ENCODE measurements around the gene ATG4C. TPM values are rescaled to one million over a fixed set of nuclear protein-coding genes. Genes with fewer than 3 reads are reported as not detected.

Gene ATG4C
- total and polyA plus RNA-seq, 2 donors (not counting 3 experiments of a cell fraction or from before 2014, with no cell fraction given), result 2.8 to 11.8 TPM

DNA sequence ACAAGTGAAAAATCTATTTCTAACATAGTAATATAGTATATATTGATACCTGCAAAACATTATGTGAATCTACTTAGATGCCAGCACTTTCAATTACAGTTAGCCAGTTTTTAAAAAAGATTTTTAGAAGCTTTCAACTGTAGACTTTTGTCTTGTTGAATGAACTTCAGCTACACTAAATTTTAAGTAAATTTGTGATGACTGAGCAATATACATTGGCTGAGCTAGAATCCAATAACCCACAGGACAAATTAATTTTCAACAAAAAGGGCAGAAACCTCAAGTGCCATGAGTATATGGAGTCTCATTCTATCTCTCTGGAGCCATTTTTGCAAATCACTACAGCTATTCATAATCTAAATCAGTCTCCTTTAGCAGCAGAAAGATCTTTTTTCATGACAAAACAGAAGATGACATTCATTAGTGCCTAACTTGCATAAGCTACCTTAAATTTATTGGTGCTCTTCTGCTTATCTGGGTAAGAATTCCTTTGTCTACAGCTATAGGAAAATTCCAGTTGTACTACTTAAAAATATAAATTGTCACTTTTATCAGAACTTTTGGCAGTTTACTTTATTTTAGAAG, 100.3 kb downstream of the ATG4C start:
- FAIRE-seq (no peak), DNase-seq (ENCODE audit: low read depth, low spot score) (no peak)
- dilution Hi-C loops (cut with MboI; ENCODE audit: extremely low pct_ligation_motif_present, low sequenced_read_pairs) (no loop called here), intact Hi-C loops (cut with micrococcal nuclease) (no loop called here)
- H3K79me2 ChIP-seq (ENCODE audit: control insufficient read depth, insufficient read depth, low read length), result no peaks in the 10 kb centered on the region
- H3K9me1 ChIP-seq (replicated peaks; ENCODE audit: control insufficient read depth, extremely low read depth, insufficient read depth, low read length), result no peaks in the 10 kb centered on the region
- BruUV-seq (replicated peaks), result no TSS peak
- H3K9ac ChIP-seq (replicated peaks; ENCODE audit: extremely low read depth, insufficient read depth, low read length), result no peak overlapping the region
- no peak overlapping the region for H3K4me2 ChIP-seq (ENCODE audit: insufficient read depth, low read length)
- H2AFZ ChIP-seq (ENCODE audit: low read depth, low read length), result no peak overlapping the region
- no peaks in the 10 kb centered on the region for H3K9me3 ChIP-seq (replicated peaks; ENCODE audit: control insufficient read depth, insufficient read depth, low read length)
- H3K27me3 ChIP-seq (ENCODE audit: control insufficient read depth in 2 of 2, insufficient read depth in 2 of 2, low read length in 2 of 2), result peaks cover 4 to 15% of the 10 kb centered on the region in 2 experiments
- no peaks in the 10 kb centered on the region for H3K36me3 ChIP-seq (ENCODE audit: control insufficient read depth in 2 of 2, extremely low read depth in 1 of 2, insufficient read depth in 2 of 2, low read length in 2 of 2)
- no peak overlapping the region for H3K27ac ChIP-seq (ENCODE audit: insufficient read depth, low read depth, low read length)
- CTCF ChIA-PET, result interaction anchor here (1.4 to 1.6 kb wide), 2 partner anchors 22 to 43 kb away, joined by 4 to 5 read pairs; no protein-coding TSS in a partner anchor
- no peak overlapping the region for H3K4me3 ChIP-seq (replicated peaks in 1 of 3; ENCODE audit: insufficient read depth in 1 of 3, low read depth in 1 of 3, low read length in 3 of 3)
- no peaks in the 10 kb centered on the region for H4K20me1 ChIP-seq (replicated peaks; ENCODE audit: control insufficient read depth, extremely low read depth, insufficient read depth, low read length)
- no peak for TF ChIP-seq GATA2 (IDR thresholded peaks at IDR 0.05; ENCODE audit: insufficient read depth, insufficient read length, low read depth, low read length)
- no peak for TF ChIP-seq POLR2A (IDR thresholded peaks at IDR 0.05; ENCODE audit: low read depth, low read length)
- no peak for TF ChIP-seq JUN (IDR thresholded peaks at IDR 0.05; ENCODE audit: borderline replicate concordance, insufficient read depth, insufficient read length, low read depth)
- TF ChIP-seq FOS (IDR thresholded peaks at IDR 0.05; ENCODE audit: borderline replicate concordance, insufficient read depth, low read length), result no peak
- H3K4me1 ChIP-seq (ENCODE audit: control insufficient read depth, extremely low read depth, insufficient read depth, low read length), result no peaks in the 10 kb centered on the region
- POLR2A ChIA-PET, result no interaction called here

DNA sequence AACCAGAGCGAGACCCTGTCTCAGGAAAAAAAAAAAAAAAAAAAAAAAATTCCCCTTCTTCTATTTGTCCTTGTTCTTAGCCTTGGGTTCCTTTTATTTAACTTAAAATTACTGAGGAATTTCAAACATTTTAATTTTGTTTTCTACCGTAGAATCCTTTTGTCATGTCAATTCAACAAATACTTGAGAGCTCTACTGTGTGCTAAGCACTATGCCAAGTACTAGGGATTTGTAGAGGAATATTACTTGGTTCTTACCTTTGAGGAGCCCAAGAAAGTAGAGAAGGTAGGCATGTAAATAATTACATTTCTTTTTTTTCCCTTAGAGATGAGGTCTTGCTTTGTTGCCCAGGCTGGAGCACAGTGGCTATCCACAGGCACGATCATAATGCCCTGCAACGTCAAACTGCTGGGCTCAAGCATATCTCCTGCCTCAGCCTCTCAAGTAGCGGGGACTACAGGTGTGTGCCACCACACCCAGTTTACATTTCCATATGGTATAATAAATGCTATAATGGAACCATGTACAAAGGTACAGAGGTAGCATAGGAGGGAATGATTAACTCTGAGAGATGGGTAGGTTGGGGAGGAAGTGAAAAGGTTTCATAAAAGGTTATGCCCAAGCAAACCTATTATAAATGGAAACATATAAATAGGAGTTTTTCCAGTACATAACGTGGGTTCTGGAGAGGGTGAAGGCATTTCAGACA, 104.0 kb downstream of the ATG4C start:
- no peak overlapping the region for H3K9ac ChIP-seq (replicated peaks; ENCODE audit: extremely low read depth, insufficient read depth, low read length)
- H3K27me3 ChIP-seq (ENCODE audit: control insufficient read depth in 2 of 2, insufficient read depth in 2 of 2, low read length in 2 of 2), result peaks cover 0 to 14% of the 10 kb centered on the region in 2 experiments
- BruUV-seq (replicated peaks), result no TSS peak
- H3K9me1 ChIP-seq (replicated peaks; ENCODE audit: control insufficient read depth, extremely low read depth, insufficient read depth, low read length), result no peaks in the 10 kb centered on the region
- H3K36me3 ChIP-seq (ENCODE audit: control insufficient read depth in 2 of 2, extremely low read depth in 1 of 2, insufficient read depth in 2 of 2, low read length in 2 of 2), result no peaks in the 10 kb centered on the region
- FAIRE-seq (no peak), DNase-seq (ENCODE audit: low read depth, low spot score) (no peak)
- intact Hi-C loops (cut with micrococcal nuclease) (no loop called here), dilution Hi-C loops (cut with MboI; ENCODE audit: extremely low pct_ligation_motif_present, low sequenced_read_pairs) (no loop called here)
- H3K9me3 ChIP-seq (replicated peaks; ENCODE audit: control insufficient read depth, insufficient read depth, low read length), result no peaks in the 10 kb centered on the region
- TF ChIP-seq, protein P1, sequence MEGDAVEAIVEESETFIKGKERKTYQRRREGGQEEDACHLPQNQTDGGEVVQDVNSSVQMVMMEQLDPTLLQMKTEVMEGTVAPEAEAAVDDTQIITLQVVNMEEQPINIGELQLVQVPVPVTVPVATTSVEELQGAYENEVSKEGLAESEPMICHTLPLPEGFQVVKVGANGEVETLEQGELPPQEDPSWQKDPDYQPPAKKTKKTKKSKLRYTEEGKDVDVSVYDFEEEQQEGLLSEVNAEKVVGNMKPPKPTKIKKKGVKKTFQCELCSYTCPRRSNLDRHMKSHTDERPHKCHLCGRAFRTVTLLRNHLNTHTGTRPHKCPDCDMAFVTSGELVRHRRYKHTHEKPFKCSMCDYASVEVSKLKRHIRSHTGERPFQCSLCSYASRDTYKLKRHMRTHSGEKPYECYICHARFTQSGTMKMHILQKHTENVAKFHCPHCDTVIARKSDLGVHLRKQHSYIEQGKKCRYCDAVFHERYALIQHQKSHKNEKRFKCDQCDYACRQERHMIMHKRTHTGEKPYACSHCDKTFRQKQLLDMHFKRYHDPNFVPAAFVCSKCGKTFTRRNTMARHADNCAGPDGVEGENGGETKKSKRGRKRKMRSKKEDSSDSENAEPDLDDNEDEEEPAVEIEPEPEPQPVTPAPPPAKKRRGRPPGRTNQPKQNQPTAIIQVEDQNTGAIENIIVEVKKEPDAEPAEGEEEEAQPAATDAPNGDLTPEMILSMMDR (IDR thresholded peaks at IDR 0.05; ENCODE audit: extremely low read depth in 1 of 2, insufficient read depth in 1 of 2, low read depth in 1 of 2, low read length in 2 of 2), result no peak
- TF ChIP-seq, protein P2, sequence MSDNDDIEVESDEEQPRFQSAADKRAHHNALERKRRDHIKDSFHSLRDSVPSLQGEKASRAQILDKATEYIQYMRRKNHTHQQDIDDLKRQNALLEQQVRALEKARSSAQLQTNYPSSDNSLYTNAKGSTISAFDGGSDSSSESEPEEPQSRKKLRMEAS (IDR thresholded peaks at IDR 0.05; ENCODE audit: insufficient read depth, insufficient read length), result no peak
- TF ChIP-seq JUN (IDR thresholded peaks at IDR 0.05; ENCODE audit: borderline replicate concordance, insufficient read depth, insufficient read length, low read depth), result no peak
- TF ChIP-seq MYC (IDR thresholded peaks at IDR 0.05; ENCODE audit: low read depth, low read length), result no peak
- no peak for TF ChIP-seq POLR2AphosphoS5 (IDR thresholded peaks at IDR 0.05; ENCODE audit: insufficient read depth, low read depth, low read length)
- TF ChIP-seq POLR2A (IDR thresholded peaks at IDR 0.05; ENCODE audit: low read depth, low read length), result no peak
- no peak for TF ChIP-seq GATA2 (IDR thresholded peaks at IDR 0.05; ENCODE audit: insufficient read depth, insufficient read length, low read depth, low read length)
- TF ChIP-seq EZH2 (IDR thresholded peaks at IDR 0.05; ENCODE audit: borderline replicate concordance, low read depth, low read length, severe bottlenecking), result no peak
- no peak for TF ChIP-seq FOS (IDR thresholded peaks at IDR 0.05; ENCODE audit: borderline replicate concordance, insufficient read depth, low read length)
- no peaks in the 10 kb centered on the region for H4K20me1 ChIP-seq (replicated peaks; ENCODE audit: control insufficient read depth, extremely low read depth, insufficient read depth, low read length)
- no peaks in the 10 kb centered on the region for H3K4me1 ChIP-seq (ENCODE audit: control insufficient read depth, extremely low read depth, insufficient read depth, low read length)
- no peaks in the 10 kb centered on the region for H3K79me2 ChIP-seq (ENCODE audit: control insufficient read depth, insufficient read depth, low read length)
- no peak overlapping the region for H3K4me3 ChIP-seq (replicated peaks in 1 of 3; ENCODE audit: insufficient read depth in 1 of 3, low read depth in 1 of 3, low read length in 3 of 3)
- ChIA-PET CTCF (interaction anchor here (1.2 to 1.4 kb wide), 2 partner anchors 16 to 46 kb away, joined by 3 to 4 read pairs; no protein-coding TSS in a partner anchor), POLR2A (no interaction called here)
- no peak overlapping the region for H2AFZ ChIP-seq (ENCODE audit: low read depth, low read length)
- H3K27ac ChIP-seq (ENCODE audit: insufficient read depth, low read depth, low read length), result no peak overlapping the region
- H3K4me2 ChIP-seq (ENCODE audit: insufficient read depth, low read length), result no peak overlapping the region
